IPS DF 19.7 (cell line): ENCODE data around the gene NAA35.
A peak's percentile ranks its signal among the peaks of the same experiment; 100 is the strongest.
"Not testable (repeated sequence)": the region's sequence is repeated elsewhere in the genome, so short reads cannot be mapped to it uniquely, and the experiment has no call there.

Source experiments
- DNase-seq: peaks from one replicate; pipeline ENCODE4 v3.0.0-alpha.2; 2013; ENCODE audit warnings: low read depth, low spot score

The NAA35 gene

DNA sequence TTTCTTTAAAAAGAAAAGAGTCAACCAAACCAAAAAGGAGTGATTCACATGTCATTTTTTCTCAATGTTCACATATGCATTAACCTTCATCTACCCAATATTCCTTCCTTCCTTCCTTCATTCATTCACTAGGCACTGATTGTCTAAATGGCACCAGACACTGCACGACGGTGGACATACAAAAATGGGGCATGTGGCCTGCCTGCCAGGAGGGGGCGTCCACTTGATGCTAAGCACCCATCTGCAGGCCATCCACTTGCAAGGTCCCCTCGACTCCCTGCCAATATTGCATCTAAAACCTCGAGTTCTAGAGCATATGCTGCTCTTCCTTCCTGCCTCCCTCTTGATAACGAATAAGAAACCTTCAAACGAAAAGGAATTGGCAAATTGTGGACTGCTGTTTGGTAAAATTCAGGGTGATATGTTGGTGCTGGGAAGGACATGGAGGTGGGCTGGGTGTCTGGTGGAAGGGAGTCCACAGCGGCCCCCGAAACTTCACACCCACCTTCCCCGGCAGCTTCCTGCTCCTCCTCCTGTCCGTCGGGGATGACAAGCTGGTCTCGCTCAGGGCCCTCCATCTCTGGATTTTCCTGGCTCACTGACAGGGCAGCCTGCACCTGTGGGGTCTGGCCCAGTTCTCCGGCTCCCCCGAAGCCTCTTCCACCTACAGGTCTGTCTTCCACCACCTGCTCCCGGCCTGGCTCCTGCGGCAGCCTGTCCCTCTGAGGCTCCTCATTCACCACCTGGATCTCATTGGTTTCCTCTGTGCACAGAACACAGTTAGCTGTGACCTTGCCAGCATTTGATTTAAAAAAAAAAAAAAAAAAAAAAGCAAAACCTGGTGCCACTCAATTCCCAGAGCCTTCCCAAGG lies 94.2 kb downstream of the NAA35 start:
- DNase-seq: peak; percentile 38

DNA sequence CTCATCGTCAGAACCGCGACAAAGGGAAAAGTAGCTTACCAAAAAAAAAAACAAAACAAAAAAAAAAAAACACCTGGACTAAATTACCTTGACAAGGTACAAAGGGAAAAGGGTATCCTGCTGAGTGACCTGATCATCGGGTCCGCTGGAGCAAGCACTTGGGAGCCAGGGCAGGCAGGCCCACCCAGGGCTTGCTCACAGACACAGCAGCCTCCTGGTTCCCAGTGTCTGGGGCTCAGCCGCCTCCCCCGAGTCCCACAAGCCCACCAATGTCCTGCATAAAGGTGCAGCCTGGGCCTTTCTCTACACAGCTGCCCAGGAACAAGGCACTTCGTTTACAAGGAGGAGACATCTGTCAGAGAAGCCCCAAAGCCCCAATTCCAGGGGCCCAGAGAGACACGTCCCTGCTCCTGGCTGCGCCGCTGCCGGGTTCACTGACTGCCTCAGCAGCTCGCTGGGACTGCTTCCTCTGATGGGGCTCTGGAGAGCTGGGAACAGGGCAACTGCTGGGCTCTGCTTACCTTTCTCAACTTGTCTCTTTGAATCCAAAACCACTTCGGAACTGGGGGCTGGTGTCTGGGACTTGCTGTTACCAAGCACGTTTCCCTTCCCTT lies 95.0 kb downstream of the NAA35 start:
- no peak for DNase-seq

- no peak for DNase-seq
These were observed 95.6 kb downstream of the NAA35 start for GRCh38 chr9:86036555-86036954.

DNA sequence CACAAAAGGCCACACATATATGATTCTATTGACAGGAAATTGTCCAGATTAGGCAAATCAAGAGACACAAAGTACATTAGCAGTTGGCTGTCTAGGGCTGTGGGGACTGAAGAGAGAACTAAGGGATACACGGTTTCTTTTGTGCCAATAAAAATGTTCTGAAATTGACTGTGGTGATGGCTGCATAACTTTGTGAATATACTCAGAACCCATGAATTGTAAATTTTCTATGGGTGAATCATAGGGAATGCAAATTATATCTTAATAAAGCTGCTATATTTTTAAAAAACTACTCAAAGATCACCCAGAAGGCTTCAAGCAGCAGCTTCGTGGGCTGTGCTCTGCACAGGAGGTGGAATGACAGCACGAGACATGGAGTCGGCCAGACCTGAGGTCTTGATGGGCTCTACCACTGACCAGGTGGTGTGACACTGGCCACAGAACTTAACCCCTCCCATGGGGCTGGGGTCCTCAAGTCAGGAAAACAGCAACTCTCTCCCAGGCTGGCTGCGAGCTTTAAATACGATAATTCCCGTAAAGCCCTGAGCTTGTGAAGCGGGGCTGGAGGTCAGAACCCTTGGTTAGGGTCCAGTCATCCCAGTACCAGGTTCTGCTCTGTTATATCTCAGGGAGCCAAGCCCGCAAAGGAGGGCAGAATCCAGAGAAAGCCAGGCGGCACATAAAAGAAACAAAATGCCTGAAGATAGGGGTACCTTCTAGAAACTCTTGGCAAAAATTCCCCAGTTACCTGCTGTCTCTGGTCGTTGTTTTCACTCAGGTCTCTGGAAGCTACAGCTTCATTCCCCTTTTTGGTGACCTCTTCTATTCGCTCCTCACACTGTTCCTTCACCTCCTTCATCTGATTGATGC lies 99.3 kb downstream of the NAA35 start:
- no peak for DNase-seq

- DNase-seq: no peak
These were observed 99.9 kb downstream of the NAA35 start for GRCh38 chr9:86040861-86041155.

- no peak for DNase-seq
These were observed 100.4 kb downstream of the NAA35 start for GRCh38 chr9:86041311-86041741.

DNA sequence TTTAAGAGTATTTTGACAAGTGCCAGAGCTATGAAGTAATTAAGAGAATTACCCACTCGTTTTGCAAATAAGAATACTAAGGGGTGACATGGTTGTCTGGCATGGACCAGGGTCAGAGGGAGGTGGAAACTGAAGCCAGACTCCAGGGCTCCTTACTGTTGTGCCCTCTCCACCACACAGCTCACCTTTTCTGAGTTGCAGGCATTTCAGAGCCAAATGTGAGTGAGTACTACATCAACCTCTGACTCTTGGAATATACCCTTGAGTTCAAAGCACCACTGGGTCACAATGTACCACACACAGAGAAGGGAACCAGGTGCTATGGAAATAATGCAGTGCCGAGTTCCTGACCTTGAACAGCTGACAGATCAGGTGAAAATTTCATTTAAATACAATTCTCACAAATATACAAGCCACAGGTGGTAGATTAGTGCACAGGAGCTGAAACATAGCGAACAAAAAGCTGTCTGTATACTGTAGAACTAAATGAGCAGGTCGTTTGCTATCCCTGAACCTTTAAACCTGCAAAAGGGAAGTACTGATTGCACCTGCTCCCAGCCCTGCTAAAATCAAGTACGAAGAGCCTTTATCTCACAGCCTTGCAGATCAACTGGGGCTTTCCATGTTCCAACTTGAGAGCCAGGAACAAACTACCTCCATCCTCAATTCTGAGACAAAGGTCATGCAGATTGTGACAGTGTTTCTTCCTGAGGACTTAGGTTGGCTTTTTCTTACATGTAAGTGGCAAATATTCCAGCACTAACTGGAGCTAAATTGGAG lies 101.4 kb downstream of the NAA35 start:
- no peak for DNase-seq

DNA sequence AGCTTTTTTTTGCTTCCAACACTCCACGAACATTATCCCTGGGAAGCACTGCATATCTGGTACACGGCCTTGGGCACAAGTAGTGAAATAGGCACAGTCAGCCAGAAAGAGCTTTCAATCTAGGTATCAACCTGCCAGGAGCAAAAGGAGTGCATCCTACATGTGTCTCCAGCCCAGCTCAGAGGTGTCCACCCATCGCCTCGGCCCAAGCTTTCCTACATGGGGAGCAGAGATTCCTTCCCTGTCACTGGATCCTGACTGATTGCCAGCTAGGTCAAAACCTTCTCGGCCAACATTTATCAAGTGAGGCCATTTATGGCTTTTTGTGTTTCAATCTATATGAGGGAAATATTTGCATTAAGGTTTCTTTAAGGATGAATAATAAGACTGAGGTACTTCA lies 102.6 kb downstream of the NAA35 start:
- no peak for DNase-seq

- peak; percentile 28 for DNase-seq
These were observed 103.1 kb downstream of the NAA35 start for GRCh38 chr9:86043999-86044398.

GRCh38 chr9:86045654-86046053 lies 104.7 kb downstream of the NAA35 start:
- no peak for DNase-seq

DNA sequence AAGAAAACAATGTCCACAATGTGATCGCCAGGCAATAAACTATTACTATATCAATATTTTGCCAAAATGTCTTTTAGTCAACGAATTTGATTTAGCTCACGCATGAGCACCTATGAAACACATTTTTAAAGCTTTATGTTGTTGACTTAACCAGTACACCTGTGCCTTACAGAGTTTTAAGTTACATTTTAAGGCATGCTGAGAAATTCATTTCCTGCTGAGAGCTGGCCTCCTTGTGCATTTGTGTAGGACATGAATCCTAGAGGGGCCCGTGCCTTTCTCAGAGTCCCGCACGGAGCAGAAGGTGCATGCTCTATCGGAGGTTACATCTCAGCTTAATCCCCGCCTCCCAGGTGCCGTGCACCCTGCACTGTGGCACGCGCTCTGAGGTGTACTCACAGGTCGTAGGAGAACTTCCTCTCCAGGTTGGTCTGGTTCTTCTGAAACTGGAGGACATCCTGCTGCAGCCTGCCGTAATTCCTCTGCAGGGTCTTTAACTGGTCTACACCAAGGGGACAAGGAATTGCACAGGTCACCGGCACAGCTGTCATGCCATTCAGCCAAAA lies 105.2 kb downstream of the NAA35 start:
- no peak for DNase-seq

DNA sequence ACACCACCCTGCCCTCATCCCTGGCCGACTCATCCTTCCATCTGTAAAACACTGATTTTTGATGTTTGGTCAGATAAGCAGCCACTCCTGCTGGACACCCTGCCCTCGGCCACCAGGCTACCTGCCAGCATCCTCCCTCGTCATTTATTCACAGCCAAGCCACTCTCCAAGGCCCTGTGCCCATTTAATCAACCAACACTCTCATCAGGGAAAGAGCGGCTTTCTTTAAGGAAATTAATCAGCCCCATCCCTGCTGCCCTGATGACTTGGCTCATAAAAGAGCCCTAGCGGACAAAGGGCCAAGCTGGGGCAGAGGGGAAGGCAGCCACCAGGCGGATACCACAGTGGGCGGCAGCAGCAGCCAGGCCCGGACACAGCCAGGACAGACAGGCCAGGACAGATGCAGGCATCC lies 106.0 kb downstream of the NAA35 start:
- no peak for DNase-seq

DNA sequence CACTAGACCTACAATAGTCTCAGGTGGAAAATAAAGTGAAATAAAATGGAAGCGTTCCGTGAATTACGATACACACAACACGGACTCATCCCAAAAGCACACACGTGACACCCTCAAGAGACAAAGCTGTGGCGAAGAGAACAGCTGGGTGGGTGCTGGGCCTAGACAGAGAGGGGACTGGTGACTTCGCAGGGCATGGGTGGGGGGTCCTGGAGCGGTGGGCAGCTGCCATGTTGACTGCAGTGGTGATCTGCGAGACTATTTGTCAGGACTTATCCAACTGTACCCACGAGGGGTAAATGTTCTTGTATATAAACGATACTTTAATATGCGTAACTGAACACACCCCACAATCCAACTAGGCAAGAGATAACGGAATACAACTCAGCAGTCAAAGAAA lies 106.4 kb downstream of the NAA35 start:
- DNase-seq: no peak

DNA sequence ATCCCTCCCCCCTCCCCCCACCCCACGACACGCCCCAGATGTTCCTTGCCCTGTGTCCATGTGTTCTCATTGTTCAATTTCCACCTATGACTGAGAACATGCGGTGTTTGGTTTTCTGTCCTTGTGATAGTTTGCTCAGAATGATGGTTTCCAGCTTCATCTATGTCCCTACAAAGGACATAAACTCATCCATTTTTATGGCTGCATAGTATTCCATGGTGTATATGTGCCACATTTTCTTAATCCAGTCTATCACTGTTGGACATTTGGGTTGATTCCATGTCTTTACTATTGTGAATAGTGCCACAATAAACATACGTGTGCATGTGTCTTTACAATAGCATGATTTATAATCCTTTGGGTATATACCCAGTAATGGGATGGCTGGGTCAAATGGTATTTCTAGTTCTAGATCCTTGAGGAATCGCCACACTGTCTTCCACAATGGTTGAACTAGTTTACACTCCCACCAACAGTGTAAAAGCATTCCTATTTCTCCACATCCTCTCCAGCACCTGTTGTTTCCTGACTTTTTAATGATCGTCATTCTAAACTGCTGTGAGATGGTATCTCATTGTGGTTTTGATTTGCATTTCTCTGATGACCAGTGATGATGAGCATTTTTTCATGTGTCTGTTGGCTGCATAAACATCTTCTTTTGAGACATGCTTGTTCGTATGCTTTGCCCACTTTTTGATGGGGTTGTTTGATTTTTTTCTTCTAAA lies 107.2 kb downstream of the NAA35 start:
- DNase-seq: not testable (repeated sequence)

DNA sequence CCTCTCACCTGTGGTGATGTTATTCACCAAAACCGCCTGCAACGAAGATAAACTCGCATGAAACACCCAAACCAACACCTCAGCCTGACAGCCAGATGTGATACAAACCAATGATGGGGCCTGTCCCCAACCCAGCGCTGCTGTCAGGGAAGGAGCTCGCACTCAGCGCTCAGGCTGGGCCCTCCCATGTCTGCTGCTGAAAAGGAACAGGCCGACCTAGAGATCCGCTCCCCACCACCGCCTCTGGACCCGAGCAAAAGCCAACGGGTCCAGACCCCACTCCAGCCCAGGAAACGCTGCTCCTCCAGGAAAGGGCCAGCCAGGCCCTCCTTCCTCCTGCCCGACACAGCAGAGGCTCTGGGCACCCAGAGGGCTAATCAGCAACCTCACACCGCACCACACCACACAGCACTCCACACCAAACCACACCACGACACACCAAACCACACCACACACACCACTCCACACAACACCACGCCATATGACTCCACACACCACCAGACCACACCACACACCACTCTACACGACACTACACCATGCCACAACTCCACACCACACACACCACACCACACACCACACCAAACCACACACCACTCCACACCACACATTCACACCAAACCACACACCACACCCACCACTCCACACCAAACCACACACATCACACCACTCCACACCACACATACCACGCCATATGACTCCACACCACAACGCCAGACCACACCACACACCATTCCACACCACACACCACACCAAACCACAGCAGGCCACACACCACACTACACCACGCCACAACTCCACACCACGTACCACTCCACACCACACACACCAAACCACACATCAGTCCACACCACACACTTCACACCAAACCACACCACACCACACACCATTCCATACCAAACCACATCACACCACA lies 111.9 kb downstream of the NAA35 start:
- DNase-seq: no peak

DNA sequence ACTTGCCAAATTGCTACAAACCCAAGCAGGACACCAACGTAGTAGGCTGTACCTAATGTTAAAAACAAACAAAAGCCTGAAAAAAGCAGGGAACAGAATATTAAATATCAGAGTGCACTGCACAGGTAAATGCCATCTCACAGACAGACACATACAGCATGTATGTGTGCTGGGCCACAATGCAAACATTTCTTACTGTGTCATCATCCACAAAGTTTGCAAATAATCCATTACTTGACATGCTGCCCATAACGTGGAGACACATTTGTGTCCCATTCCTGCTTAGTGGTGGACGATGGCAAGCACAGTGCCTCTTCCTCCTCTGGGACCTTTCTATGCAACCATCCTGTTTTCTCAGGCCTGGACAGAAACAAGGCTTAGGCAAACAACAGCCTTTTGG lies 113.7 kb downstream of the NAA35 start:
- DNase-seq: no peak

DNA sequence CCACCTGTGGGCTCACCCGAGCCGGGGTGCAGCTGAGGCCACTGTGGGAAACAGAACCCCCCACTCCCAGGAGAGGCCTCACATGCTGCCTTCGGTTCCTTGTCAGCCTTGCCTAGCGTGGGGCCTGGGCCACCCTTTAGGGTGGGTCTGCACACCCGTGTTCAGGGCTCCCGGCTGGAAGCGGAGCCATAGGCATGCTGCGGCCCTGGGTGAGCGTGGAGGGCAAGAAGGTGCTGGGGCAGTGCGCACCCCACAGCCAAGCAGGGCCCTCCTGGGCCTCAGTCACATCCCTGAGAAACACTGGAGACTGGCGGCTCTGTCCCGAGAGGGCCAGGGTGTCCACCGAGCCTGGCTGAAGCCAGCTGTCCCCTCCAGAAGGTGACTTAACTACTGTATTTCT lies 116.5 kb downstream of the NAA35 start:
- no peak for DNase-seq

DNA sequence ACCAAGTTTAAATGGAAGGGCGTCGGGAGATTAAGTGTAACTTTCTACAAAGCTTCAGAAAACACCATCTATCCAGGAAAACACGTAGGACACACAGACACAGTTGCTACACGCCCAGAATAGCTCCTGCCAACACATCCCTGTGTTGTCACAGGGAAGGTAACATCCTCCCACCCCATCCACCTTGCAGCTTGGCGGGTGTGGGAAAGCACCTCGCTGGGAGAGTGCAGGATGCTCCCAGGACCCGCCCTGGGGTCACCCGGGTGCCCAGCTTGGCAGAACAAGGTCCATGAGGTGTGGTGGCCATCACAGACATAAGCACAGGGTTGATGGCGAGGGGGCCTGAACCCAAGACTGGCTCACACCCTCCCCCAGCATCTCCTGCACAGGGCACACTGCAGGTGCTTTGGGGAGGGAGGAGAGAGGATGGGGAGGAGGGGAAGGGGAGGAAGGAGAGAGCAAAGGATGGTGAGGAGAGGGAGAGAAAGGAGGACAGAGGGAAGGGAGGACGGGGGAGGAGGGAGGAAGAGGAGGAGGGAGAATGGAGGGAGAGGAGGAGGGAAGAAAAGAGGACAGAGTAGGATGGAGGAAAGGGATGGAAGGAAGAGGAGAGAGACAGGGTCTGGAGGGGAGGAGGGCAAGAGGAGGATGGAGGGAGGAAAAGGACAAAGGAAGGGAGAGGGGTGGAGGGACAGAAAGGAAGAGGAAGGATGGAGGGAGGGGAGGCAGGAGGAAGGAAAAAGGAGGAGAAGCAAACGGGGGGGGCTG lies 121.2 kb downstream of the NAA35 start:
- DNase-seq: no peak
